CD4-positive, alpha-beta T cell treated with Interferon gamma for 1 hour (primary cell): Measurements from ENCODE around the gene LCOR.

ENCODE experiments used
- DNase-seq: peaks from one replicate; pipeline ENCODE4 v3.0.0-alpha.2; 2020

Gene LCOR

GRCh38 chr10:96890580-96890979 lies 58.5 kb downstream of the LCOR start:
- DNase-seq, result no peak

GRCh38 chr10:96891840-96892239 lies 59.7 kb downstream of the LCOR start:
- DNase-seq, result no peak

GRCh38 chr10:96895662-96896424 lies 63.7 kb downstream of the LCOR start:
- DNase-seq, result no peak

GRCh38 chr10:96896884-96897589 lies 64.9 kb downstream of the LCOR start:
- no peak for DNase-seq

- no peak for DNase-seq
These were observed 70.0 kb downstream of the LCOR start for GRCh38 chr10:96902117-96902516.

GRCh38 chr10:96902731-96903358 lies 70.7 kb downstream of the LCOR start:
- no peak for DNase-seq

GRCh38 chr10:96904648-96905047 lies 72.5 kb downstream of the LCOR start:
- DNase-seq, result no peak

- DNase-seq, result no peak
These were observed 74.8 kb downstream of the LCOR start for GRCh38 chr10:96906864-96907263.

GRCh38 chr10:96910488-96911395 lies 78.6 kb downstream of the LCOR start:
- no peak for DNase-seq

- no peak for DNase-seq
These were observed 80.3 kb downstream of the LCOR start for GRCh38 chr10:96912405-96912804.

GRCh38 chr10:96913906-96914305 lies 81.8 kb downstream of the LCOR start:
- no peak for DNase-seq

- DNase-seq, result no peak
These were observed 85.5 kb downstream of the LCOR start for GRCh38 chr10:96917628-96918027.

- DNase-seq, result no peak
These were observed 86.3 kb downstream of the LCOR start for GRCh38 chr10:96918214-96919002.

- DNase-seq, result no peak
These were observed 87.8 kb downstream of the LCOR start for GRCh38 chr10:96919785-96920430.

GRCh38 chr10:96921655-96922054 lies 89.6 kb downstream of the LCOR start:
- no peak for DNase-seq

- DNase-seq, result no peak
These were observed 91.2 kb downstream of the LCOR start for GRCh38 chr10:96922978-96923948.

GRCh38 chr10:96924861-96925260 lies 92.8 kb downstream of the LCOR start:
- DNase-seq, result no peak

GRCh38 chr10:96930469-96930868 lies 98.4 kb downstream of the LCOR start:
- no peak for DNase-seq

- no peak for DNase-seq
These were observed 103.0 kb downstream of the LCOR start for GRCh38 chr10:96935148-96935547.

GRCh38 chr10:96935810-96936209 lies 103.7 kb downstream of the LCOR start:
- DNase-seq, result no peak
